ENCODE data around the gene OSTM1.

DNA sequence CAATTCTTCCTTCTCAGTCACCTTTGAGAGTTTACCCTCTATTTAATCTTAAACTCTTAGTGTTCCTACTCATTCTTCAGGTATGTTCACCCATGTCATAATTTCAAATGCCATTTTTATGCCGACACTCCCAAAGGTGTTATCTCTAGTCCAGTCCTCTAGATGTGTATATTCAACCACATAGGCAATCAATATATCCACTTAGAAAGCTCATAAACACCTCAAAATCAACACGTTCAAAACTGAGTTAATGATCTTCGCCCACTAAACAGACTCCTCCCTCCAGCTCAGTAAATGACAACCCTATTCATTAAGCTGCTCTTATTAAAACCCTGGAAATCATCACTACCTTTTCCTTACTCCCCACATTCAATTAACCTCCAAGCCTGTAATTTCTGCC lies 6.4 kb downstream of the OSTM1 start:
- TF ChIP-seq, protein P1, sequence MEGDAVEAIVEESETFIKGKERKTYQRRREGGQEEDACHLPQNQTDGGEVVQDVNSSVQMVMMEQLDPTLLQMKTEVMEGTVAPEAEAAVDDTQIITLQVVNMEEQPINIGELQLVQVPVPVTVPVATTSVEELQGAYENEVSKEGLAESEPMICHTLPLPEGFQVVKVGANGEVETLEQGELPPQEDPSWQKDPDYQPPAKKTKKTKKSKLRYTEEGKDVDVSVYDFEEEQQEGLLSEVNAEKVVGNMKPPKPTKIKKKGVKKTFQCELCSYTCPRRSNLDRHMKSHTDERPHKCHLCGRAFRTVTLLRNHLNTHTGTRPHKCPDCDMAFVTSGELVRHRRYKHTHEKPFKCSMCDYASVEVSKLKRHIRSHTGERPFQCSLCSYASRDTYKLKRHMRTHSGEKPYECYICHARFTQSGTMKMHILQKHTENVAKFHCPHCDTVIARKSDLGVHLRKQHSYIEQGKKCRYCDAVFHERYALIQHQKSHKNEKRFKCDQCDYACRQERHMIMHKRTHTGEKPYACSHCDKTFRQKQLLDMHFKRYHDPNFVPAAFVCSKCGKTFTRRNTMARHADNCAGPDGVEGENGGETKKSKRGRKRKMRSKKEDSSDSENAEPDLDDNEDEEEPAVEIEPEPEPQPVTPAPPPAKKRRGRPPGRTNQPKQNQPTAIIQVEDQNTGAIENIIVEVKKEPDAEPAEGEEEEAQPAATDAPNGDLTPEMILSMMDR (conservative IDR thresholded peaks at IDR 0.05) = no peak
- no peak for TF ChIP-seq ZFX (IDR thresholded peaks at IDR 0.05)

Measured in C4-2B (cell line).